Mucosa of rectum (tissue), 2 donors: ENCODE measurements around the gene NUTM1.
"Not testable (repeated sequence)": the region's sequence is repeated elsewhere in the genome, so short reads cannot be mapped to it uniquely, and the experiment has no call there.

Experiments
- H3K27ac ChIP-seq, 2 donors: one replicate each; pipeline ENCODE4 v1.7.0; 2013; ENCODE audit warnings: inconsistent platforms in 2 of 2, low read depth in 2 of 2, low read length in 2 of 2
- H3K27me3 ChIP-seq, 2 donors: one replicate each; pipeline ENCODE4 v1.7.0; 2013; ENCODE audit warnings: low read length in 2 of 2; ENCODE audit not compliant: control insufficient read depth in 2 of 2, insufficient read depth in 2 of 2
- H3K36me3 ChIP-seq, 2 donors: one replicate each; pipeline ENCODE4 v1.7.0; 2013; ENCODE audit warnings: low read length in 2 of 2; ENCODE audit not compliant: control insufficient read depth in 2 of 2, insufficient read depth in 2 of 2
- H3K4me1 ChIP-seq, 2 donors: one replicate each; pipeline ENCODE4 v1.7.0; 2013; ENCODE audit warnings: low read length in 2 of 2, mild to moderate bottlenecking in 1 of 2; ENCODE audit not compliant: control insufficient read depth in 2 of 2, insufficient read depth in 2 of 2
- H3K4me3 ChIP-seq, 2 donors: one replicate each; pipeline ENCODE4 v1.7.0; 2013; ENCODE audit warnings: low read length in 2 of 2
- H3K9ac ChIP-seq, 2 donors: one replicate each; pipeline ENCODE4 v1.7.0; 2013; ENCODE audit warnings: low read length in 2 of 2, low read depth in 1 of 2, mild to moderate bottlenecking in 1 of 2
- H3K9me3 ChIP-seq, 2 donors: one replicate each; pipeline ENCODE4 v1.7.0; 2013; ENCODE audit warnings: low read length in 2 of 2; ENCODE audit not compliant: control insufficient read depth in 2 of 2
- donor health status: healthy.
- donor health status: Normal muscosa, but diverticular disease.

NUTM1 gene

GRCh38 chr15:34374816-34375215 lies 31.7 kb downstream of the NUTM1 start:
- Histone ChIP-seq H3K9ac (no peak overlapping the region), H3K4me3 (no peak overlapping the region), H3K4me1 (no peaks in the 10 kb centered on the region), H3K9me3 (no peaks in the 10 kb centered on the region), H3K27ac (no peak overlapping the region), H3K27me3 (no peaks in the 10 kb centered on the region), H3K36me3 (no peaks in the 10 kb centered on the region)

GRCh38 chr15:34375541-34375940 lies 32.4 kb downstream of the NUTM1 start:
- H3K27ac ChIP-seq: not testable (repeated sequence)

GRCh38 chr15:34376856-34377255 lies 33.7 kb downstream of the NUTM1 start:
- Histone ChIP-seq H3K27me3 (no peaks in the 10 kb centered on the region), H3K4me3 (no peak overlapping the region), H3K9me3 (no peaks in the 10 kb centered on the region), H3K27ac (no peak overlapping the region), H3K4me1 (no peaks in the 10 kb centered on the region), H3K36me3 (no peaks in the 10 kb centered on the region), H3K9ac (no peak overlapping the region)

More at GRCh38 chr15:34375541-34375940, 32.4 kb downstream of the NUTM1 start:
- H3K4me3 ChIP-seq, H3K9ac ChIP-seq, H3K36me3 ChIP-seq, H3K4me1 ChIP-seq, H3K9me3 ChIP-seq, H3K27me3 ChIP-seq: not testable (repeated sequence)

- not testable (repeated sequence) for H3K27ac ChIP-seq, H3K27me3 ChIP-seq, H3K4me3 ChIP-seq, H3K9ac ChIP-seq, H3K9me3 ChIP-seq, H3K4me1 ChIP-seq, H3K36me3 ChIP-seq
Observed at GRCh38 chr15:34380491-34380890, 37.4 kb downstream of the NUTM1 start.

GRCh38 chr15:34381829-34382521 lies 38.9 kb downstream of the NUTM1 start:
- not testable (repeated sequence) for H3K9me3 ChIP-seq, H3K27me3 ChIP-seq

GRCh38 chr15:34389594-34390086 lies 46.5 kb downstream of the NUTM1 start:
- H3K36me3 ChIP-seq, H3K9ac ChIP-seq, H3K27me3 ChIP-seq, H3K4me1 ChIP-seq, H3K27ac ChIP-seq, H3K4me3 ChIP-seq, H3K9me3 ChIP-seq: not testable (repeated sequence)

More at GRCh38 chr15:34381829-34382521, 38.9 kb downstream of the NUTM1 start:
- not testable (repeated sequence) for H3K9ac ChIP-seq, H3K4me3 ChIP-seq, H3K4me1 ChIP-seq, H3K36me3 ChIP-seq, H3K27ac ChIP-seq

- not testable (repeated sequence) for H3K27me3 ChIP-seq, H3K9ac ChIP-seq, H3K36me3 ChIP-seq, H3K9me3 ChIP-seq, H3K4me3 ChIP-seq, H3K27ac ChIP-seq, H3K4me1 ChIP-seq
Observed at GRCh38 chr15:34392981-34393380, 49.9 kb downstream of the NUTM1 start.

GRCh38 chr15:34397637-34398259 lies 54.6 kb downstream of the NUTM1 start:
- H3K36me3 ChIP-seq, H3K27me3 ChIP-seq, H3K9ac ChIP-seq: not testable (repeated sequence)

GRCh38 chr15:34403160-34403598 lies 60.1 kb downstream of the NUTM1 start:
- not testable (repeated sequence) for H3K36me3 ChIP-seq, H3K9me3 ChIP-seq, H3K9ac ChIP-seq, H3K27ac ChIP-seq, H3K27me3 ChIP-seq, H3K4me1 ChIP-seq, H3K4me3 ChIP-seq

More at GRCh38 chr15:34397637-34398259, 54.6 kb downstream of the NUTM1 start:
- H3K4me3 ChIP-seq, H3K4me1 ChIP-seq, H3K9me3 ChIP-seq, H3K27ac ChIP-seq: not testable (repeated sequence)

- H3K27me3 ChIP-seq, H3K9me3 ChIP-seq, H3K4me1 ChIP-seq, H3K27ac ChIP-seq, H3K9ac ChIP-seq, H3K4me3 ChIP-seq, H3K36me3 ChIP-seq: not testable (repeated sequence)
Observed at GRCh38 chr15:34403899-34404298, 60.8 kb downstream of the NUTM1 start.
